Right lobe of liver (tissue), 6 donors: ENCODE data around the gene DIP2C. TPM values are rescaled to one million over a fixed set of nuclear protein-coding genes. Genes with fewer than 3 reads are reported as not detected.

ENCODE experiments used
- ATAC-seq, 4 donors: fragments of 200-7000 bp; cut with Tn5 transposase; one replicate each; pipeline ENCODE4 v1.9.1; 2020; ENCODE audit warnings: mild to moderate bottlenecking in 4 of 4, moderate library complexity in 4 of 4
- DNase-seq, 3 donors: peaks; one replicate each; pipeline ENCODE4 v3.0.0-alpha.2; 2020
- H3K27ac ChIP-seq, 3 donors: fragments of 200-600 bp; one replicate each; pipeline ENCODE4 v1.8.0; 2022
- H3K27me3 ChIP-seq, 2 donors: fragments of 200-600 bp; one replicate each; pipeline ENCODE4 v1.8.0; 2022
- H3K36me3 ChIP-seq, 4 donors: fragments of 200-600 bp; sonication (generic) in 1 of 4; one replicate each; pipeline versions ENCODE4 v1.5.1 to v1.8.0; 2017 to 2022; ENCODE audit warnings: control low read depth in 1 of 4
- H3K4me1 ChIP-seq, 4 donors: fragments of 200-600 bp; sonication (generic) in 1 of 4; one replicate each; pipeline versions ENCODE4 v1.5.1 to v1.8.0; 2017 to 2022; ENCODE audit warnings: control low read depth in 1 of 4
- H3K4me3 ChIP-seq, 3 donors: fragments of 200-600 bp; one replicate each; pipeline ENCODE4 v1.8.0; 2022
- H3K9me3 ChIP-seq, 4 donors: fragments of 200-600 bp; sonication (generic) in 1 of 4; one replicate each; pipeline versions ENCODE4 v1.5.1 to v1.8.0; 2017 to 2022; ENCODE audit warnings: control low read depth in 1 of 4
- POLR2A ChIP-seq: fragments of 450-650 bp; IDR thresholded peaks from one replicate; pipeline ENCODE4 v1.6.1; 2017; ENCODE audit warnings: antibody characterized with exemption, mild to moderate bottlenecking
- WGBS: methylation state at CpG from one replicate; pipeline ENCODE4 v1.1.6; 2018; ENCODE audit warnings: low coverage, low lambda C conversion rate; ENCODE audit not compliant: insufficient coverage; ENCODE audit errors: missing lambda C conversion rate; 5-methylcytosine and 5-hydroxymethylcytosine counted together
- intact Hi-C, 2 donors: fragments of 100-400 bp; cut with DNase I; formaldehyde crosslinking; loops; one replicate each; pipeline versions ENCODE4 v1.11.2 to v1.14.1; 2022
- total RNA-seq, 6 experiments: library from RNA; depleted of rRNA in 2 of 6; stranded (reverse); fragments of >200 nt in 2 of 6; fragmentation: NEBNext Ultra II Directional in 3 of 6; extraction: Animal tissue kit (Norgen Biotek cat#: 25700) in 3 of 6; gene quantifications; one replicate each; pipeline versions ENCODE4 v1.1.0 to v1.2.4, GENCODE V29; 2016 to 2023
- TF ChIP-seq, protein P1 (sequence below), 4 donors: fragments of 200-600 bp in 3 of 4; fragments of 450-650 bp in 1 of 4; IDR thresholded peaks; one replicate each; pipeline versions ENCODE4 v1.5.1 to v1.8.0; 2016 to 2022; ENCODE audit warnings: antibody characterized with exemption in 4 of 4, mild to moderate bottlenecking in 2 of 4
- donor health status: DM: no; HTN: yes; CAD: no.
- donor health status: DM: no; HTN: no; CAD: no.
- donor health status: DM: no; HTN: no; CAD: no.
- donor health status: DM: no; HTN: yes; CAD: no.
- donor health status: DM: no; HTN: yes; CAD: no.

Gene DIP2C
- total RNA-seq, 6 experiments from 2014 or later, result 8.0 to 13.5 (median 11.7) TPM

DNA sequence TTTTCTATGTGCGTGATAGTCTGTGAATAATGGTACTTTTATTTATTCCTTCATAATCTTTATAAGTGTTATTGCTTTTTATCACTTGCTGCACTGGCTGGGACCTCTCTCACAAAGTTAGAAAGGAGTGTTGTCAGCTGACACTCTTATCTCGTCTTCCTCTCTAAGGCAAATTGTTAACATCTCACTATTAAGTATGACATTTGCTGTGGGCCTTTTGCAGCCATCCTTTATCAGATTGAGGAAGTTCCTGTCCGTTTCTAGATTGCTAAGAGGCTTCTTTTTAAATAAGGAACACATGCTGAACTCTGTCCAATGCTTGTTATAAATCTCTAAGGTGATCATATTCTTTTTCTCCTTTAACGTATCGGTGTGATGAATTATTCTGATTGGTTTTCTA, 27.4 kb upstream of the DIP2C start:
- ATAC-seq, result no peak
- TF ChIP-seq POLR2A, result no peak
- TF ChIP-seq, protein P1, sequence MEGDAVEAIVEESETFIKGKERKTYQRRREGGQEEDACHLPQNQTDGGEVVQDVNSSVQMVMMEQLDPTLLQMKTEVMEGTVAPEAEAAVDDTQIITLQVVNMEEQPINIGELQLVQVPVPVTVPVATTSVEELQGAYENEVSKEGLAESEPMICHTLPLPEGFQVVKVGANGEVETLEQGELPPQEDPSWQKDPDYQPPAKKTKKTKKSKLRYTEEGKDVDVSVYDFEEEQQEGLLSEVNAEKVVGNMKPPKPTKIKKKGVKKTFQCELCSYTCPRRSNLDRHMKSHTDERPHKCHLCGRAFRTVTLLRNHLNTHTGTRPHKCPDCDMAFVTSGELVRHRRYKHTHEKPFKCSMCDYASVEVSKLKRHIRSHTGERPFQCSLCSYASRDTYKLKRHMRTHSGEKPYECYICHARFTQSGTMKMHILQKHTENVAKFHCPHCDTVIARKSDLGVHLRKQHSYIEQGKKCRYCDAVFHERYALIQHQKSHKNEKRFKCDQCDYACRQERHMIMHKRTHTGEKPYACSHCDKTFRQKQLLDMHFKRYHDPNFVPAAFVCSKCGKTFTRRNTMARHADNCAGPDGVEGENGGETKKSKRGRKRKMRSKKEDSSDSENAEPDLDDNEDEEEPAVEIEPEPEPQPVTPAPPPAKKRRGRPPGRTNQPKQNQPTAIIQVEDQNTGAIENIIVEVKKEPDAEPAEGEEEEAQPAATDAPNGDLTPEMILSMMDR (IDR thresholded peaks at IDR 0.05), result no peak
- whole genome bisulfite sequencing, result 68% methylated on average over 5 of the region's 5 CpGs

DNA sequence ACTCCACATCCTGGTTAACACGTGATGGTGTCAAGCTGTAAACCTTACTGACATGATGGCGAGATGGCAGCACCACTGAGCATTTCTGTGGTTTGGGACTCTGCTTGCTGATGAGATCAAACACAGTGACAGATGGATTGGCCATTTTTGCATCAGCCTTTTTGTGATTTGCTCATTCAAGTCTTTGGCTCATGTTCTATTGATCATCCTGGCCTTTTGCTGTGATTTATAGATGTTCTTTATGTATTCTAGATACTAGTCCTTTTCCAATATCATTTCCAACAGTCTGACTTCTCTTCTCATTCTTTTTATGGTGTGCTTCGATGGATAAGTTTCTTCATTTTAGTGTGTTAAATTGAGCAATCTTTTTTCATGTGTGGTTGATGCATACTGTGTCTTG, 24.7 kb upstream of the DIP2C start:
- DNase-seq (no peak), ATAC-seq (no peak)
- H3K27me3 ChIP-seq, result no peaks in the 10 kb centered on the region
- H3K4me3 ChIP-seq, result no peak overlapping the region
- intact Hi-C loops, result no loop called here
- H3K9me3 ChIP-seq, result peaks cover 0 to 8% (median 0%) of the 10 kb centered on the region in 4 donors
- peaks cover 0 to 7% (median 0%) of the 10 kb centered on the region in 4 donors for H3K4me1 ChIP-seq
- 80% methylated on average over 3 of the region's 3 CpGs for WGBS
- no peak overlapping the region for H3K27ac ChIP-seq
- H3K36me3 ChIP-seq, result no peaks in the 10 kb centered on the region
- TF ChIP-seq POLR2A, result no peak
- TF ChIP-seq, protein P1 (IDR thresholded peaks at IDR 0.05), result no peak

More for the DNA sequence above, 27.4 kb upstream of the DIP2C start:
- DNase-seq, result no peak
- Histone ChIP-seq H3K36me3 (no peaks in the 10 kb centered on the region), H3K27me3 (no peaks in the 10 kb centered on the region), H3K9me3 (peaks cover 0 to 8% (median 0%) of the 10 kb centered on the region in 4 donors), H3K4me1 (peaks cover 0 to 7% (median 0%) of the 10 kb centered on the region in 4 donors), H3K4me3 (no peak overlapping the region), H3K27ac (no peak overlapping the region)
- intact Hi-C loops, result no loop called here

DNA sequence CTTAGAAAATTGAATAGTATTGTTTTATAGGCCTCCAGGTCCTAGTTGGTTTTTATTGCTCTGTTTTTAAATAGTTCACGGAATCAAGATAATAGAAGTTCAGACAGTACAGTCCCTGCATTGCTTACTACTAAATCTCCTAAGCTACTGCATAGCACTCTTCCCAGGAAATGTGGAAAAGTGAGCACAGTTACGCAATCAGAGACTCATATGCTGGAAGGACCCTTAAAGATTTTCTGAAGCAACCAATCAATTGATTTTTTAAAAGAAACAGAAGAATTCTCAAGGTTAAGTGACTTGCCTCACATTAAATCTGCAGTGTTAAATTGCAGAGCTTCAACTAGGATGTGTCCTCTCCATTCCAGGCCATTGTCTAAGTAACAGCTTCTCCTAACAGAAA, 23.1 kb upstream of the DIP2C start:
- 62% methylated on average over 2 of the region's 2 CpGs for WGBS
- no peak for TF ChIP-seq POLR2A
- TF ChIP-seq, protein P1 (IDR thresholded peaks at IDR 0.05), result no peak
- ATAC-seq (peak in 1 of 4 donors; percentile 21), DNase-seq (no peak)
- Histone ChIP-seq H3K27me3 (no peaks in the 10 kb centered on the region), H3K9me3 (peaks cover 0 to 8% (median 0%) of the 10 kb centered on the region in 4 donors), H3K4me3 (no peak overlapping the region), H3K27ac (peak overlapping the region in 2 of 3 donors; percentile 44 to 51), H3K4me1 (peaks cover 0 to 7% (median 0%) of the 10 kb centered on the region in 4 donors), H3K36me3 (no peaks in the 10 kb centered on the region)
- intact Hi-C loops, result no loop called here

DNA sequence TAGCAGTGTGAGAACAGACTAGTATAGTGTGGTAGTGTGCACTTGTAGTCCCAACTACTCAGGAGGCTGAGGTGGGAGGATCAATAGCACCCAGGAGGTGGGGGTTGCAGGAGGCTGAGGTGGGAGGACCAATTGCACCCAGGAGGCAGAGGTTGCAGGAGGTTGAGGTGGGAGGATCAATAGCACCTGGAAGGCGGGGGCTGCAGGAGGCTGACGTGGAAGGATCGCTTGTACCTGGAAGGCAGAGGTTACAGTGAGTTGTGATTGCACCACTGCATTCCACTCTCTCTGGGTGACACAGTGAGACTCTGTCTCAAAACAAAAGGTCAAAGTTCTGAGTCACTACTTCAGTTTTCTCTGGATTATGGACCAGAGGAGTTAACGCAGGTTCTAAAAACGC, 22.6 kb upstream of the DIP2C start:
- H3K27me3 ChIP-seq, result no peaks in the 10 kb centered on the region
- peaks cover 0 to 8% (median 0%) of the 10 kb centered on the region in 4 donors for H3K9me3 ChIP-seq
- peak overlapping the region in 2 of 3 donors; percentile 44 to 51 for H3K27ac ChIP-seq
- intact Hi-C loops, result no loop called here
- H3K4me1 ChIP-seq, result peaks cover 0 to 7% (median 0%) of the 10 kb centered on the region in 4 donors
- peak; percentile 96 to 99 (median 98) for ATAC-seq
- TF ChIP-seq POLR2A, result no peak
- TF ChIP-seq, protein P1 (IDR thresholded peaks at IDR 0.05), result no peak
- peak in 1 of 3 donors; percentile 68 for DNase-seq
- H3K4me3 ChIP-seq, result no peak overlapping the region
- H3K36me3 ChIP-seq, result no peaks in the 10 kb centered on the region
- 19% methylated on average over 5 of the region's 5 CpGs for WGBS
